ENCODE results near the gene CDH13. TPM values are rescaled to one million over a fixed set of nuclear protein-coding genes. Genes with fewer than 3 reads are reported as not detected.
A peak's percentile ranks its signal among the peaks of the same experiment; 100 is the strongest.

CDH13 gene
- total RNA-seq, 1 donor from 2014 or later, result 45.1 TPM

DNA sequence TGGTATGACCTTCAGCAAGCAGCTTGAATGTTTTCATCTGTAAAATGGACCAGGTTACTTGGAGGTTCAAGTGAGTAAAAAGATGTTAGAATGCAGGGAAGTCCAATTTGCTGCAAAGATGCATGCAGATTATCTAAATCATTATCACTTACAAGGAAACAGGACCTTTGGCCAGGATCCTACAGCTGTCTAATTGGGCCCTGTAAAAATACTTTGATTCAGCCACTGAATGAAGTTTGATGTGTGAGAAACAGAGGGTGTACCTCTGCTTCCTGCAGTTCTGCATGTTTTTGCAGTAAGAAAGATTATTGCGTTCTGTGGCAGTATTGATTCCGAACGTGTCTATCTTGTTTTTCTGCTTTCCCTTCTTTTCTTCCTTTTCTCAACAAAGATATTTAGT lies 10.2 kb downstream of the CDH13 start:
- TF ChIP-seq, protein P1, sequence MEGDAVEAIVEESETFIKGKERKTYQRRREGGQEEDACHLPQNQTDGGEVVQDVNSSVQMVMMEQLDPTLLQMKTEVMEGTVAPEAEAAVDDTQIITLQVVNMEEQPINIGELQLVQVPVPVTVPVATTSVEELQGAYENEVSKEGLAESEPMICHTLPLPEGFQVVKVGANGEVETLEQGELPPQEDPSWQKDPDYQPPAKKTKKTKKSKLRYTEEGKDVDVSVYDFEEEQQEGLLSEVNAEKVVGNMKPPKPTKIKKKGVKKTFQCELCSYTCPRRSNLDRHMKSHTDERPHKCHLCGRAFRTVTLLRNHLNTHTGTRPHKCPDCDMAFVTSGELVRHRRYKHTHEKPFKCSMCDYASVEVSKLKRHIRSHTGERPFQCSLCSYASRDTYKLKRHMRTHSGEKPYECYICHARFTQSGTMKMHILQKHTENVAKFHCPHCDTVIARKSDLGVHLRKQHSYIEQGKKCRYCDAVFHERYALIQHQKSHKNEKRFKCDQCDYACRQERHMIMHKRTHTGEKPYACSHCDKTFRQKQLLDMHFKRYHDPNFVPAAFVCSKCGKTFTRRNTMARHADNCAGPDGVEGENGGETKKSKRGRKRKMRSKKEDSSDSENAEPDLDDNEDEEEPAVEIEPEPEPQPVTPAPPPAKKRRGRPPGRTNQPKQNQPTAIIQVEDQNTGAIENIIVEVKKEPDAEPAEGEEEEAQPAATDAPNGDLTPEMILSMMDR (IDR thresholded peaks at IDR 0.05), result no peak
- DNase-seq (ENCODE audit: low spot score), result no peak
- H3K9me3 Mint-ChIP-seq (ENCODE audit: low read depth), result no peaks in the 10 kb centered on the region
- peaks cover 53% of the 10 kb centered on the region for H3K4me1 Mint-ChIP-seq (ENCODE audit: low read depth)
- no peaks in the 10 kb centered on the region for H3K36me3 Mint-ChIP-seq (ENCODE audit: low read depth)
- H3K27ac Mint-ChIP-seq (ENCODE audit: unreplicated experiment), result no peak overlapping the region
- no peaks in the 10 kb centered on the region for H3K27me3 Mint-ChIP-seq (ENCODE audit: low read depth)
- H3K4me3 Mint-ChIP-seq (ENCODE audit: unreplicated experiment), result no peak overlapping the region

DNA sequence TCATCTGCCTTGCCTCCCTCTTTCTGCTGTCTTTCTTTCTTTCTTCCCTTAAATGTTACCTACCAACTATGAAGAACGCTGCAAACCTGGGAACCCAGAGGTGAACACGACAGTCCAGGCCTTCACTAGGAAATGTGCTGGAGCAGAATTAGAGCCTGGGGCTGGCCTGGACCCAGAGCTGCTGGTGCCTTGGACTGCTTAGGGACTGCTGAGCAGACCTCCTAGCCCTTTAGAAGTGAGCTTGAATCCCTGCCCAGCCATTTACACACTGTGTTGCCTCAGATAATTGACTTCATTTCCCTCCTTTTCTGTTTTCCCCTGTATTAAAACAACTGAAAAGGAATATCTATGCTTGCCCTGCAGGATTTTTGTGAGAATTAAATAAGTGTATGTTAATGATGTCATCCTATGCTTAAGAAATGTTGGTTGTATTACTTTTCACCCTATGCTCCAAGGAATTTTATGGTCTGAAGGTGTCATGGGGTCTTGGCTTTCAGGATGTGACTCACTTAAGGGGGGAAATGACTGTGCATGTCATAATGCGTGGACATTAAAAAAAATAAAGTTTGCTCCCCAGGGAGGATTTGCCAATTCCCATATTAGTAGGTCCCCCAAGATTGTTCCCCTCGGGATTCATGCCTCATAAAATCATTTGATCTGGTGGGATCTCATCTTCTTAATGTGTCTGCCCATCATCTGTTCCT lies 11.5 kb downstream of the CDH13 start:
- H3K27me3 Mint-ChIP-seq (ENCODE audit: low read depth), result no peaks in the 10 kb centered on the region
- DNase-seq (ENCODE audit: low spot score), result no peak
- H3K4me1 Mint-ChIP-seq (ENCODE audit: low read depth), result peaks cover 48% of the 10 kb centered on the region
- H3K4me3 Mint-ChIP-seq (ENCODE audit: unreplicated experiment), result no peak overlapping the region
- TF ChIP-seq, protein P1 (IDR thresholded peaks at IDR 0.05), result no peak
- no peaks in the 10 kb centered on the region for H3K9me3 Mint-ChIP-seq (ENCODE audit: low read depth)
- peak overlapping the region; percentile 67 for H3K27ac Mint-ChIP-seq (ENCODE audit: unreplicated experiment)
- H3K36me3 Mint-ChIP-seq (ENCODE audit: low read depth), result no peaks in the 10 kb centered on the region

DNA sequence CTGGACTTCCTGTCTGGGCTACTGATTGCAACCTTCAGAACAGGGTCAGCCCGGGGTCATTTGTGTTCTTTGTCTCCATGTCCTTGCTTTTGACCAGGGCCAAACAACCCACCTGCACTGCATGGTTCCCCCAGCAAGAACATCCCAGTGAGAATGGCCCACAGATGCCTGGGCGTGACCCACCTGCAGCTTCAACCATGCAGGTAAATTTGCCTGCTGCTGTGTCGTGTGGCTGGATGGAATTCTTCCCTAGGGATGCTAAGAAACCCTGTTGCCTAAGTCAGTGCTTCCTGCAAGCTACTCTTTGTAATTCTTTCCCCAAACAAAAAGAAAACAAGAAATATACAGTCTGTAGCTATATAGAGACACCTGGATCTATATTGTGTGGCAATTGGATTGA lies 12.5 kb downstream of the CDH13 start:
- Mint-ChIP-seq H3K27ac (ENCODE audit: unreplicated experiment) (no peak overlapping the region), H3K36me3 (ENCODE audit: low read depth) (no peaks in the 10 kb centered on the region), H3K27me3 (ENCODE audit: low read depth) (no peaks in the 10 kb centered on the region), H3K4me3 (ENCODE audit: unreplicated experiment) (no peak overlapping the region), H3K4me1 (ENCODE audit: low read depth) (peaks cover 41% of the 10 kb centered on the region), H3K9me3 (ENCODE audit: low read depth) (no peaks in the 10 kb centered on the region)
- no peak for DNase-seq (ENCODE audit: low spot score)
- TF ChIP-seq, protein P1 (IDR thresholded peaks at IDR 0.05), result no peak

DNA sequence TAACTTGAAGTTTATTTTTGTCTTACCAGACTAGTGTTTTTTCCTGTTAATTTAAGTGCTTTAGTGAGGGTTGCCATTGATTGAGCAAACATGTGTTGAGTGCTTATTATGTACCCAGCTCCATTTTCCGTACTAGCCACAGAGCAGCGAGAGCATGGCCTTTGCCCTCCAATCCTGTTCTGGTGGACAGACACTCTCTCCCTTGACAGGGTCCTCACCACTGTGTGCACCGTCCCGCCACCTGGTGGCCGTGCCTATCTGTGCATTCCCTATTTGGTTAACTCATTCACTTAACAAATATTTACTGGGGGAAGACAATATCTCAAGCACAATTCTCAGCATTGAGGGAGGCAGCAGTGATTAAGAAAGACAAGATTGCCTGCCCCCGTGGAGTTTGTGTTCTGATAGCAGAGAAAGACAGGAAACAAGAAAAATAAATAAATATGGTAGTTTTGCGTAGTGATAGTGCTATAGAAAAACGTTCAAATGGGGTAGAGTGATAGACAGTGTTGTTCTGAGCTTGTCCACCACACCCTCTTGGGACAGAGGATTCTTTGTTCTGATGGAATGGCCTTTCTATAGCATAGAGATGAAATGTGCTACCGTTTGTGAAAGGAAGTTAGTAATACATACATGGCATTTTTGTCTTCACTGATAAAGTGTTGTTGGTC lies 13.0 kb downstream of the CDH13 start:
- Mint-ChIP-seq H3K27ac (ENCODE audit: unreplicated experiment) (no peak overlapping the region), H3K27me3 (ENCODE audit: low read depth) (no peaks in the 10 kb centered on the region), H3K4me1 (ENCODE audit: low read depth) (peaks cover 35% of the 10 kb centered on the region), H3K9me3 (ENCODE audit: low read depth) (no peaks in the 10 kb centered on the region), H3K4me3 (ENCODE audit: unreplicated experiment) (no peak overlapping the region), H3K36me3 (ENCODE audit: low read depth) (no peaks in the 10 kb centered on the region)
- TF ChIP-seq, protein P1 (IDR thresholded peaks at IDR 0.05), result peak; percentile 88
- DNase-seq (ENCODE audit: low spot score), result no peak

DNA sequence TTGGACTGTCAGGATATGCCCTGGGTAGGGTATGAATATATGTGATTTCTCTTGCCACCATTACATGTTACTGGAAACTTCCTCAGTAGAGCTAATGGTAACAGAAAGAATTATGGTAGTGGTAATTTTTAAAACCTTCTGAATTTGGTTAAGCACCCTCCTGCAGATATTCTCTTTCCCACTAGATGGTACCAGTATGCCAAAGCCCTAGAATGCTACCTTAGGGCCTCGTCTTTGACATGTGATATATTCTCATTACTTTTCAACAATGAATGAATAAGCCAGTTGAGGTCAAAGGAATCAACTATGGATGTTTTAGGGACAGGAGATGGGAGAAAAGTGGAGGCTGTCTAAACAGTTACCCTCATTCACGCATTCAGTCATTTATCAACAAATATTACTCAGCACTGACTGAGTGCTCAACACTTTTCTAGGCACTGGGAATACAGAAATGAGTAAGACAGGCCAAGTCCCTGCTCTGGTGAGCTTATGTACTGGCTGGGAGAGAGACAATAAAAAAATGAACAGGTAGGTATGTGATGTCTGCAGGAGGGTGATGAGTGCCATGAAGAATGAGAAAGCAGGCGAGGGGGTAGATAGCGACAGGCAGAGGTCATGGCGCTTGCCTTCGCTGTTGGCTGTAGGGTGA lies 14.7 kb downstream of the CDH13 start:
- H3K4me3 Mint-ChIP-seq (ENCODE audit: unreplicated experiment), result no peak overlapping the region
- peaks cover 28% of the 10 kb centered on the region for H3K4me1 Mint-ChIP-seq (ENCODE audit: low read depth)
- no peaks in the 10 kb centered on the region for H3K27me3 Mint-ChIP-seq (ENCODE audit: low read depth)
- no peak overlapping the region for H3K27ac Mint-ChIP-seq (ENCODE audit: unreplicated experiment)
- DNase-seq (ENCODE audit: low spot score), result no peak
- no peaks in the 10 kb centered on the region for H3K36me3 Mint-ChIP-seq (ENCODE audit: low read depth)
- TF ChIP-seq, protein P1 (IDR thresholded peaks at IDR 0.05), result peak; percentile 77
- no peaks in the 10 kb centered on the region for H3K9me3 Mint-ChIP-seq (ENCODE audit: low read depth)
